SK-N-SH (cell line): ENCODE measurements around the gene IRAK2.

Experiments
- CHD2 ChIP-seq: fragments of 150-350 bp; IDR thresholded peaks from 2 replicates; pipeline ENCODE4 v1.6.1; 2018; ENCODE audit warnings: low read length; ENCODE audit not compliant: partially characterized antibody
- EP300 ChIP-seq, 2 experiments: IDR thresholded peaks; 2 replicates each; pipeline versions ENCODE4 v1.4.0 to v1.6.1; 2012; ENCODE audit warnings: borderline replicate concordance in 1 of 2, low read depth in 1 of 2, low read length in 1 of 2
- EZH2phosphoT487 ChIP-seq: fragments of 200-600 bp; sonication (generic); IDR thresholded peaks from 2 replicates; pipeline ENCODE4 v1.6.1; 2017; ENCODE audit warnings: low read depth, mixed run types, mild to moderate bottlenecking, antibody characterized with exemption, moderate library complexity, borderline replicate concordance
- JUND ChIP-seq: IDR thresholded peaks from 2 replicates; pipeline ENCODE4 v1.4.0; 2012
- NFIC ChIP-seq: IDR thresholded peaks from 2 replicates; pipeline ENCODE4 v1.4.0; 2012; ENCODE audit warnings: borderline replicate concordance
- POLR2AphosphoS5 ChIP-seq: IDR thresholded peaks from 2 replicates; pipeline ENCODE4 v1.6.1; 2012; ENCODE audit warnings: low read depth, low read length
- RAD21 ChIP-seq: IDR thresholded peaks from 2 replicates; pipeline ENCODE4 v1.6.1; 2012; ENCODE audit warnings: mild to moderate bottlenecking, low read length
- RXRA ChIP-seq: IDR thresholded peaks from 2 replicates; pipeline ENCODE4 v1.4.0; 2012; ENCODE audit warnings: low read depth, mild to moderate bottlenecking, borderline replicate concordance
- SMC3 ChIP-seq: IDR thresholded peaks from 2 replicates; pipeline ENCODE4 v1.6.1; 2012; ENCODE audit warnings: low read depth, low read length, improper control_type of control experiment
- YY1 ChIP-seq: IDR thresholded peaks from 2 replicates; pipeline ENCODE4 v1.4.0; 2012; ENCODE audit warnings: low read depth, mild to moderate bottlenecking
- TF ChIP-seq, protein P1 (sequence below): fragments of 200-600 bp; sonication (generic); IDR thresholded peaks from 2 replicates; pipeline ENCODE4 v1.6.1; 2017; ENCODE audit warnings: antibody characterized with exemption, mild to moderate bottlenecking, moderate library complexity
- TF ChIP-seq, protein P2 (sequence below): fragments of 150-350 bp; IDR thresholded peaks from 2 replicates; pipeline ENCODE4 v1.6.1; 2017; ENCODE audit warnings: antibody characterized with exemption, low read length, low read depth, borderline replicate concordance
- TF ChIP-seq, protein P3 (sequence below): IDR thresholded peaks from 2 replicates; pipeline ENCODE4 v1.4.0; 2012; ENCODE audit warnings: low read depth
- TF ChIP-seq, protein P4 (sequence below): IDR thresholded peaks from 2 replicates; pipeline ENCODE4 v1.6.1; 2012; ENCODE audit warnings: mild to moderate bottlenecking, low read depth, low read length, moderate library complexity

DNA sequence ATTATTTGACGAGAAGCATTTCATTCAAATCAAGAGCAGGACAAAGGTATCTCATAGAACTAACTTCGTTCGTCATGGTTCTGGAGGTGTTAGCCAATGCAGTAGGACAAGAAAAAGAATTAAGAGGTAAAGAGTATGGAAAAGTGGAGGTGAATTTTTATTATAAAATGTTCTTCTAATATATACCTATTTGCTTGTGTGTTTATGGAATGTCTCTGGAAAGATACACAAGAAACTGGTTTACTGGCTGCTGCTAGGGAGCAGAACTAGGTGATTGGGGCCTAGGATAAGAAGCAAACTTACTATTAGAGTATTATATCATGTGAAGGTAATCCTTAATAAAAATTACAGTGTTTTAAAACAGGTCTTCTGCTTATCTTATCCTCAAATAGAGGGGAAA lies 52.6 kb downstream of the IRAK2 start:
- TF ChIP-seq EP300 (IDR thresholded peaks at IDR 0.05; ENCODE audit: borderline replicate concordance in 1 of 2, low read depth in 1 of 2, low read length in 1 of 2) (no peak), NFIC (no peak), SMC3 (no peak), JUND (no peak), EZH2phosphoT487 (no peak), RAD21 (no peak), POLR2AphosphoS5 (no peak), YY1 (no peak), RXRA (no peak), CHD2 (no peak)
- TF ChIP-seq, protein P1, sequence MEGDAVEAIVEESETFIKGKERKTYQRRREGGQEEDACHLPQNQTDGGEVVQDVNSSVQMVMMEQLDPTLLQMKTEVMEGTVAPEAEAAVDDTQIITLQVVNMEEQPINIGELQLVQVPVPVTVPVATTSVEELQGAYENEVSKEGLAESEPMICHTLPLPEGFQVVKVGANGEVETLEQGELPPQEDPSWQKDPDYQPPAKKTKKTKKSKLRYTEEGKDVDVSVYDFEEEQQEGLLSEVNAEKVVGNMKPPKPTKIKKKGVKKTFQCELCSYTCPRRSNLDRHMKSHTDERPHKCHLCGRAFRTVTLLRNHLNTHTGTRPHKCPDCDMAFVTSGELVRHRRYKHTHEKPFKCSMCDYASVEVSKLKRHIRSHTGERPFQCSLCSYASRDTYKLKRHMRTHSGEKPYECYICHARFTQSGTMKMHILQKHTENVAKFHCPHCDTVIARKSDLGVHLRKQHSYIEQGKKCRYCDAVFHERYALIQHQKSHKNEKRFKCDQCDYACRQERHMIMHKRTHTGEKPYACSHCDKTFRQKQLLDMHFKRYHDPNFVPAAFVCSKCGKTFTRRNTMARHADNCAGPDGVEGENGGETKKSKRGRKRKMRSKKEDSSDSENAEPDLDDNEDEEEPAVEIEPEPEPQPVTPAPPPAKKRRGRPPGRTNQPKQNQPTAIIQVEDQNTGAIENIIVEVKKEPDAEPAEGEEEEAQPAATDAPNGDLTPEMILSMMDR, result no peak
- TF ChIP-seq, protein P2, sequence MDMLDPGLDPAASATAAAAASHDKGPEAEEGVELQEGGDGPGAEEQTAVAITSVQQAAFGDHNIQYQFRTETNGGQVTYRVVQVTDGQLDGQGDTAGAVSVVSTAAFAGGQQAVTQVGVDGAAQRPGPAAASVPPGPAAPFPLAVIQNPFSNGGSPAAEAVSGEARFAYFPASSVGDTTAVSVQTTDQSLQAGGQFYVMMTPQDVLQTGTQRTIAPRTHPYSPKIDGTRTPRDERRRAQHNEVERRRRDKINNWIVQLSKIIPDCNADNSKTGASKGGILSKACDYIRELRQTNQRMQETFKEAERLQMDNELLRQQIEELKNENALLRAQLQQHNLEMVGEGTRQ, result no peak
- TF ChIP-seq, protein P3, sequence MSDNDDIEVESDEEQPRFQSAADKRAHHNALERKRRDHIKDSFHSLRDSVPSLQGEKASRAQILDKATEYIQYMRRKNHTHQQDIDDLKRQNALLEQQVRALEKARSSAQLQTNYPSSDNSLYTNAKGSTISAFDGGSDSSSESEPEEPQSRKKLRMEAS, result no peak
- TF ChIP-seq, protein P4, sequence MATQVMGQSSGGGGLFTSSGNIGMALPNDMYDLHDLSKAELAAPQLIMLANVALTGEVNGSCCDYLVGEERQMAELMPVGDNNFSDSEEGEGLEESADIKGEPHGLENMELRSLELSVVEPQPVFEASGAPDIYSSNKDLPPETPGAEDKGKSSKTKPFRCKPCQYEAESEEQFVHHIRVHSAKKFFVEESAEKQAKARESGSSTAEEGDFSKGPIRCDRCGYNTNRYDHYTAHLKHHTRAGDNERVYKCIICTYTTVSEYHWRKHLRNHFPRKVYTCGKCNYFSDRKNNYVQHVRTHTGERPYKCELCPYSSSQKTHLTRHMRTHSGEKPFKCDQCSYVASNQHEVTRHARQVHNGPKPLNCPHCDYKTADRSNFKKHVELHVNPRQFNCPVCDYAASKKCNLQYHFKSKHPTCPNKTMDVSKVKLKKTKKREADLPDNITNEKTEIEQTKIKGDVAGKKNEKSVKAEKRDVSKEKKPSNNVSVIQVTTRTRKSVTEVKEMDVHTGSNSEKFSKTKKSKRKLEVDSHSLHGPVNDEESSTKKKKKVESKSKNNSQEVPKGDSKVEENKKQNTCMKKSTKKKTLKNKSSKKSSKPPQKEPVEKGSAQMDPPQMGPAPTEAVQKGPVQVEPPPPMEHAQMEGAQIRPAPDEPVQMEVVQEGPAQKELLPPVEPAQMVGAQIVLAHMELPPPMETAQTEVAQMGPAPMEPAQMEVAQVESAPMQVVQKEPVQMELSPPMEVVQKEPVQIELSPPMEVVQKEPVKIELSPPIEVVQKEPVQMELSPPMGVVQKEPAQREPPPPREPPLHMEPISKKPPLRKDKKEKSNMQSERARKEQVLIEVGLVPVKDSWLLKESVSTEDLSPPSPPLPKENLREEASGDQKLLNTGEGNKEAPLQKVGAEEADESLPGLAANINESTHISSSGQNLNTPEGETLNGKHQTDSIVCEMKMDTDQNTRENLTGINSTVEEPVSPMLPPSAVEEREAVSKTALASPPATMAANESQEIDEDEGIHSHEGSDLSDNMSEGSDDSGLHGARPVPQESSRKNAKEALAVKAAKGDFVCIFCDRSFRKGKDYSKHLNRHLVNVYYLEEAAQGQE, result no peak
